ENCODE data around the gene ZNF397. TPM values are rescaled to one million over a fixed set of nuclear protein-coding genes. Genes with fewer than 3 reads are reported as not detected.

Gene ZNF397
- total and polyA plus RNA-seq, 9 of the 15 experiments (the other 6 are each of a cell fraction or from before 2014, with no cell fraction given): 6.4 to 24.2 (median 19.3) TPM

- no peak for TF ChIP-seq EWSR1 (IDR thresholded peaks at IDR 0.05; ENCODE audit: borderline replicate concordance, low read depth, partially characterized antibody)
- TF ChIP-seq KLF10 (CRISPR knock-in tag; IDR thresholded peaks at IDR 0.05): no peak
- TF ChIP-seq ZNF133 (CRISPR knock-in tag; IDR thresholded peaks at IDR 0.05): no peak
- TF ChIP-seq ZNF143 (CRISPR knock-in tag; IDR thresholded peaks at IDR 0.05): no peak
- TF ChIP-seq ZNF280A (IDR thresholded peaks at IDR 0.05; ENCODE audit: low read depth, partially characterized antibody): no peak
- TF ChIP-seq OTX1 (CRISPR knock-in tag; IDR thresholded peaks at IDR 0.05): peak; percentile 86; the same call in 1 of the 2 replicates
- TF ChIP-seq NR2C2 (CRISPR knock-in tag; IDR thresholded peaks at IDR 0.05): peak; percentile 71; the same call in 1 of the 2 replicates
- TF ChIP-seq NR2C2 (tag; IDR thresholded peaks at IDR 0.05): peak; percentile 82
- no peak for TF ChIP-seq HOXB6 (CRISPR knock-in tag; IDR thresholded peaks at IDR 0.05; ENCODE audit: borderline replicate concordance)
- no peak for TF ChIP-seq CBX8 (IDR thresholded peaks at IDR 0.05; ENCODE audit: borderline replicate concordance, extremely low read depth, low read depth, low read length, poor library complexity, severe bottlenecking)
- no peak for TF ChIP-seq CBX3 (IDR thresholded peaks at IDR 0.05; ENCODE audit: borderline replicate concordance in 1 of 2, low read length in 2 of 2)
- TF ChIP-seq HBP1 (CRISPR knock-in tag; IDR thresholded peaks at IDR 0.05): peak; percentile 83; the same call in 1 of the 2 replicates
- TF ChIP-seq BDP1 (IDR thresholded peaks at IDR 0.05; ENCODE audit: insufficient read depth, insufficient read length): no peak
- TF ChIP-seq ZNF41 (CRISPR knock-in tag; conservative IDR thresholded peaks at IDR 0.05): no peak
- peak; percentile 80; the same call in 1 of the 2 replicates for TF ChIP-seq HIVEP1 (CRISPR knock-in tag; IDR thresholded peaks at IDR 0.05)
- no peak for TF ChIP-seq SIRT6 (IDR thresholded peaks at IDR 0.05; ENCODE audit: low read depth, low read length)
- 0 out of 2 replicates have a peak, but pooled peaks have one; percentile 39 for TF ChIP-seq ZNF75A (CRISPR knock-in tag; IDR thresholded peaks at IDR 0.05)
- TF ChIP-seq TCFL5 (CRISPR knock-in tag; conservative IDR thresholded peaks at IDR 0.05): 0 out of 2 replicates have a peak, but pooled peaks have one; percentile 21
- TF ChIP-seq ZNF217 (CRISPR knock-in tag; IDR thresholded peaks at IDR 0.05): no peak
- no peak for TF ChIP-seq YBX1 (IDR thresholded peaks at IDR 0.05)
- TF ChIP-seq ZNF253 (CRISPR knock-in tag; conservative IDR thresholded peaks at IDR 0.05): no peak
- TF ChIP-seq HNRNPLL (IDR thresholded peaks at IDR 0.05; ENCODE audit: low read depth, low read length, poor library complexity, severe bottlenecking): peak; percentile 82
- no peak for TF ChIP-seq STAT6 (CRISPR knock-in tag; IDR thresholded peaks at IDR 0.05)
Measured at GRCh38 chr18:35240664-35241447, at the start of gene ZNF397 (continued).

Measured in K562 (cell line).